HepG2 (cell line): ENCODE results near the gene RNF114. TPM values are rescaled to one million over a fixed set of nuclear protein-coding genes. Genes with fewer than 3 reads are reported as not detected.

Experiments used
- CBX5 ChIP-seq: sonication (generic); formaldehyde crosslinking; IDR thresholded peaks from 2 replicates; pipeline ENCODE4 v1.4.0; 2020; ENCODE audit warnings: missing genetic modification reagents, borderline replicate concordance
- ELF3 ChIP-seq: IDR thresholded peaks from 2 replicates; pipeline ENCODE4 v1.6.1; 2016; ENCODE audit warnings: missing genetic modification reagents, missing compliant biosample characterization
- FOXA1 ChIP-seq, 2 experiments: fragments of 450-650 bp in 1 of 2; sonication (generic) in 1 of 2; formaldehyde crosslinking in 1 of 2; IDR thresholded peaks; 2 replicates each; pipeline versions ENCODE4 v1.4.0 to v1.6.1; 2016 to 2020; ENCODE audit warnings: missing genetic modification reagents in 1 of 2
- HOXA3 ChIP-seq: sonication (generic); formaldehyde crosslinking; IDR thresholded peaks from 2 replicates; pipeline ENCODE4 v1.5.0; 2020; ENCODE audit warnings: missing genetic modification reagents
- IRX3 ChIP-seq: sonication (generic); formaldehyde crosslinking; IDR thresholded peaks from 2 replicates; pipeline ENCODE4 v1.8.1; 2023; ENCODE audit warnings: mild to moderate bottlenecking, low read depth, missing genetic modification reagents, borderline replicate concordance
- NFYC ChIP-seq: IDR thresholded peaks from 2 replicates; pipeline ENCODE4 v1.6.1; 2016; ENCODE audit warnings: missing genetic modification reagents, missing compliant biosample characterization
- RXRA ChIP-seq: sonication (generic); formaldehyde crosslinking; IDR thresholded peaks from 2 replicates; pipeline ENCODE4 v1.5.1; 2020; ENCODE audit warnings: missing genetic modification reagents
- ZFP90 ChIP-seq: sonication (generic); formaldehyde crosslinking; IDR thresholded peaks from 2 replicates; pipeline ENCODE4 v1.8.0; 2022; ENCODE audit warnings: missing genetic modification reagents, mild to moderate bottlenecking, inconsistent platforms, borderline replicate concordance
- ZNF660 ChIP-seq: sonication (generic); formaldehyde crosslinking; IDR thresholded peaks from 2 replicates; pipeline ENCODE4 v1.5.1; 2020; ENCODE audit warnings: mild to moderate bottlenecking, low read depth, missing genetic modification reagents, borderline replicate concordance
- ZNF792 ChIP-seq: IDR thresholded peaks from 2 replicates; pipeline ENCODE4 v1.6.1; 2016
- ZSCAN22 ChIP-seq: sonication (generic); formaldehyde crosslinking; IDR thresholded peaks from 2 replicates; pipeline ENCODE4 v1.4.0; 2020; ENCODE audit warnings: mild to moderate bottlenecking, missing genetic modification reagents
- polyA plus RNA-seq, 8 experiments: library from polyadenylated mRNA; depleted of rRNA in 3 of 8; stranded (reverse) in 7 of 8; unstranded in 1 of 8; fragments of >200 nt; fragmentation: Illumina TruSeq in 4 of 8; extraction: Trizol in 4 of 8; gene quantifications; 2 replicates each; pipeline versions ENCODE4 v1.2.1 to v1.2.3, GENCODE V29; 2011 to 2016; ENCODE audit warnings: low read depth in 4 of 8, missing spikeins in 1 of 8, mixed read lengths in 1 of 8; ENCODE audit not compliant: insufficient read depth in 1 of 8
- total RNA-seq, 5 experiments: library from RNA; depleted of rRNA; stranded (reverse); fragments of >200 nt; fragmentation: Illumina TruSeq; extraction: Trizol; gene quantifications; 2 replicates each; pipeline ENCODE4 v1.2.3, GENCODE V29; 2016; ENCODE audit warnings: low read depth in 1 of 5
- TF ChIP-seq, protein P1 (sequence below): sonication (generic); formaldehyde crosslinking; IDR thresholded peaks from 2 replicates; pipeline ENCODE4 v1.8.1; 2023; ENCODE audit warnings: mild to moderate bottlenecking, moderate library complexity, missing genetic modification reagents
- TF ChIP-seq, protein P2 (sequence below): IDR thresholded peaks from 2 replicates; pipeline ENCODE4 v1.6.1; 2016; ENCODE audit warnings: missing compliant biosample characterization, missing genetic modification reagents, borderline replicate concordance
- TF ChIP-seq, protein P3 (sequence below): sonication (generic); formaldehyde crosslinking; IDR thresholded peaks from 2 replicates; pipeline ENCODE4 v1.8.1; 2023; ENCODE audit warnings: mild to moderate bottlenecking, inconsistent platforms, moderate library complexity, missing genetic modification reagents, borderline replicate concordance
- TF ChIP-seq, protein P4 (sequence below): sonication (generic); formaldehyde crosslinking; IDR thresholded peaks from 2 replicates; pipeline ENCODE4 v1.4.0; 2020; ENCODE audit warnings: low read depth, missing genetic modification reagents
- TF ChIP-seq, protein P5 (sequence below): sonication (generic); formaldehyde crosslinking; IDR thresholded peaks from 2 replicates; pipeline ENCODE4 v1.5.1; 2020; ENCODE audit warnings: mild to moderate bottlenecking, moderate library complexity, missing genetic modification reagents
- TF ChIP-seq, protein P6 (sequence below): IDR thresholded peaks from 2 replicates; pipeline ENCODE4 v1.6.1; 2016; ENCODE audit warnings: mild to moderate bottlenecking

The RNF114 gene
- total and polyA plus RNA-seq, 2 of the 13 experiments (the other 11 are each of a cell fraction or from before 2014, with no cell fraction given), result 119 to 126 TPM

DNA sequence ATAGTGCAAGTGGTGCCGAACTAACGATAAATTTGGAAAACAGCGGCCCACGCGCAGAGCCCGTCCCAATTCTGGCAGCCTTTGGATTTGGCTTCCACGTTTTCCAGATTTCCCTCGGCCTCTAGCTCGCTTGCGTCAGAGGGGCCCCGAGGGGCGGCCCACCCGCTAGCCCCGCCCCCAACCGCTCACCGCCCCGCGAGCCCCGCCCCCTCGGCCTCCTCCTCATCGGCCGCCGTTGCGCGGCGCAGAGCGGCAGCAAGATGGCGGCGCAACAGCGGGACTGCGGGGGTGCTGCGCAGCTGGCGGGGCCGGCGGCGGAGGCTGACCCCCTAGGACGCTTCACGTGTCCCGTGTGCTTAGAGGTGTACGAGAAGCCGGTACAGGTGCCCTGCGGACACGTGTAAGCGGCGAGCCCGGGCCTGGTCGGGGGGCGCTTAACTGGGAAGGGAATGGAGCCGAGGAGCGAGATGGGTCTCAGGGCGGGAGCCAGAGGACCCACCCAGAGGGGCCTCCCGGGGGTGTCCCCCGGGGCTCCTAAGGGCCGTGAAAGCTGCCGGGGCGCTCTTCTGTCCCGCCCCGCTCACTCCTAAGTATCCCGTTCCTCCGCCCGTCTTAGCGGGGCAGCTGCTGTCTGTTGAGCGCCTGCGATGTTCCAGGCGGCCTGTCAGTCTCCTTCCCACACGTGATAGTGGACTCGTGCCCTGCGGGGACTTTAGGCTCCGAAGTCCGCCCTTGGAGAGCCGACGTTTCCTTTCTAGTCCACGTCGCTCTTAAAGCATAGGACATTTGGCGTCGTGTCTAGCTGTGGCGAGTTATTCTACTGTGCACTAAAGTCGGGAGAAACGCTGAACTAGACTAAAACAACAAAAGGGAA, at the start of gene RNF114 (continued):
- TF ChIP-seq HOXA3 (CRISPR knock-in tag) (peak; percentile 96), FOXA1 (IDR thresholded peaks at IDR 0.05) (no peak), FOXA1 (CRISPR knock-in tag; IDR thresholded peaks at IDR 0.05) (0 out of 2 replicates have a peak, but pooled peaks have one; percentile 37), ZNF660 (CRISPR knock-in tag) (peak; percentile 75; the same call in 1 of the 2 replicates), RXRA (CRISPR knock-in tag) (peak; percentile 66), ZFP90 (CRISPR knock-in tag) (peak; percentile 75; the same call in 1 of the 2 replicates), CBX5 (CRISPR knock-in tag) (peak; percentile 11), ELF3 (peak; percentile 70), ZSCAN22 (CRISPR knock-in tag) (no peak), NFYC (CRISPR knock-in tag) (no peak), IRX3 (CRISPR knock-in tag) (peak; percentile 37; the same call in 1 of the 2 replicates), ZNF792 (peak; percentile 78)
- TF ChIP-seq, protein P1, sequence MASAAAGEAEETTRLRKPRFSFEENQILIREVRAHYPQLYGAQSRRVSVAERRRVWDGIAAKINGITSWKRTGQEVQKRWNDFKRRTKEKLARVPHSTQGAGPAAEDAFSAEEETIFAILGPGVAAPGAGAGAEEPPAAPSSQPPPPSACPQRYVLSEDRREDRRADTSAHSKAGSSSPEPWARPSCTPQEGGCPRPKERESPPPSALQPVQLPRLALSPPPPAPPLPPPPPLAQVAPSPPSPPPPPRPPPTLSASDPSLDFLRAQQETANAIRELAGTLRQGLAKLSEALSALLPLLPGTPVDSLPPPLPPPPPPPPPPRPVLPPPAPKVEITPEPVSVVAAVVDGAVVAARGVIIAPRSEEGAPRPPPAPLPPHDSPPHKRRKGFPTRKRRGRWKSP (CRISPR knock-in tag), result peak; percentile 99
- TF ChIP-seq, protein P2, sequence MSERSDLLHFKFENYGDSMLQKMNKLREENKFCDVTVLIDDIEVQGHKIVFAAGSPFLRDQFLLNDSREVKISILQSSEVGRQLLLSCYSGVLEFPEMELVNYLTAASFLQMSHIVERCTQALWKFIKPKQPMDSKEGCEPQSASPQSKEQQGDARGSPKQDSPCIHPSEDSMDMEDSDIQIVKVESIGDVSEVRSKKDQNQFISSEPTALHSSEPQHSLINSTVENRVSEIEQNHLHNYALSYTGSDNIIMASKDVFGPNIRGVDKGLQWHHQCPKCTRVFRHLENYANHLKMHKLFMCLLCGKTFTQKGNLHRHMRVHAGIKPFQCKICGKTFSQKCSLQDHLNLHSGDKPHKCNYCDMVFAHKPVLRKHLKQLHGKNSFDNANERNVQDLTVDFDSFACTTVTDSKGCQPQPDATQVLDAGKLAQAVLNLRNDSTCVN (CRISPR knock-in tag), result peak; percentile 82; the same call in 1 of the 2 replicates
- TF ChIP-seq, protein P3, sequence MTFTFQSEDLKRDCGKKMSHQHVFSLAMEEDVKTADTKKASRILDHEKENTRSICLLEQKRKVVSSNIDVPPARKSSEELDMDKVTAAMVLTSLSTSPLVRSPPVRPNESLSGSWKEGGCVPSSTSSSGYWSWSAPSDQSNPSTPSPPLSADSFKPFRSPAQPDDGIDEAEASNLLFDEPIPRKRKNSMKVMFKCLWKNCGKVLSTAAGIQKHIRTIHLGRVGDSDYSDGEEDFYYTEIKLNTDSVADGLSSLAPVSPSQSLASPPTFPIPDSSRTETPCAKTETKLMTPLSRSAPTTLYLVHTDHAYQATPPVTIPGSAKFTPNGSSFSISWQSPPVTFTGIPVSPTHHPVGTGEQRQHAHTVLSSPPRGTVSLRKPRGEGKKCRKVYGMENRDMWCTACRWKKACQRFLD (CRISPR knock-in tag), result 0 out of 2 replicates have a peak, but pooled peaks have one; percentile 15
- TF ChIP-seq, protein P4, sequence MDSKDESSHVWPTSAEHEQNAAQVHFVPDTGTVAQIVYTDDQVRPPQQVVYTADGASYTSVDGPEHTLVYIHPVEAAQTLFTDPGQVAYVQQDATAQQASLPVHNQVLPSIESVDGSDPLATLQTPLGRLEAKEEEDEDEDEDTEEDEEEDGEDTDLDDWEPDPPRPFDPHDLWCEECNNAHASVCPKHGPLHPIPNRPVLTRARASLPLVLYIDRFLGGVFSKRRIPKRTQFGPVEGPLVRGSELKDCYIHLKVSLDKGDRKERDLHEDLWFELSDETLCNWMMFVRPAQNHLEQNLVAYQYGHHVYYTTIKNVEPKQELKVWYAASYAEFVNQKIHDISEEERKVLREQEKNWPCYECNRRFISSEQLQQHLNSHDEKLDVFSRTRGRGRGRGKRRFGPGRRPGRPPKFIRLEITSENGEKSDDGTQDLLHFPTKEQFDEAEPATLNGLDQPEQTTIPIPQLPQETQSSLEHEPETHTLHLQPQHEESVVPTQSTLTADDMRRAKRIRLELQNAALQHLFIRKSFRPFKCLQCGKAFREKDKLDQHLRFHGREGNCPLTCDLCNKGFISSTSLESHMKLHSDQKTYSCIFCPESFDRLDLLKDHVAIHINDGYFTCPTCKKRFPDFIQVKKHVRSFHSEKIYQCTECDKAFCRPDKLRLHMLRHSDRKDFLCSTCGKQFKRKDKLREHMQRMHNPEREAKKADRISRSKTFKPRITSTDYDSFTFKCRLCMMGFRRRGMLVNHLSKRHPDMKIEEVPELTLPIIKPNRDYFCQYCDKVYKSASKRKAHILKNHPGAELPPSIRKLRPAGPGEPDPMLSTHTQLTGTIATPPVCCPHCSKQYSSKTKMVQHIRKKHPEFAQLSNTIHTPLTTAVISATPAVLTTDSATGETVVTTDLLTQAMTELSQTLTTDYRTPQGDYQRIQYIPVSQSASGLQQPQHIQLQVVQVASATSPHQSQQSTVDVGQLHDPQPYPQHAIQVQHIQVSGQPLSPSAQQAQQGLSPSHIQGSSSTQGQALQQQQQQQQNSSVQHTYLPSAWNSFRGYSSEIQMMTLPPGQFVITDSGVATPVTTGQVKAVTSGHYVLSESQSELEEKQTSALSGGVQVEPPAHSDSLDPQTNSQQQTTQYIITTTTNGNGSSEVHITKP (CRISPR knock-in tag), result peak; percentile 21; the same call in 1 of the 2 replicates
- TF ChIP-seq, protein P5, sequence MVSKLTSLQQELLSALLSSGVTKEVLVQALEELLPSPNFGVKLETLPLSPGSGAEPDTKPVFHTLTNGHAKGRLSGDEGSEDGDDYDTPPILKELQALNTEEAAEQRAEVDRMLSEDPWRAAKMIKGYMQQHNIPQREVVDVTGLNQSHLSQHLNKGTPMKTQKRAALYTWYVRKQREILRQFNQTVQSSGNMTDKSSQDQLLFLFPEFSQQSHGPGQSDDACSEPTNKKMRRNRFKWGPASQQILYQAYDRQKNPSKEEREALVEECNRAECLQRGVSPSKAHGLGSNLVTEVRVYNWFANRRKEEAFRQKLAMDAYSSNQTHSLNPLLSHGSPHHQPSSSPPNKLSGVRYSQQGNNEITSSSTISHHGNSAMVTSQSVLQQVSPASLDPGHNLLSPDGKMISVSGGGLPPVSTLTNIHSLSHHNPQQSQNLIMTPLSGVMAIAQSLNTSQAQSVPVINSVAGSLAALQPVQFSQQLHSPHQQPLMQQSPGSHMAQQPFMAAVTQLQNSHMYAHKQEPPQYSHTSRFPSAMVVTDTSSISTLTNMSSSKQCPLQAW (CRISPR knock-in tag), result peak; percentile 44; the same call in 1 of the 2 replicates
- TF ChIP-seq, protein P6, sequence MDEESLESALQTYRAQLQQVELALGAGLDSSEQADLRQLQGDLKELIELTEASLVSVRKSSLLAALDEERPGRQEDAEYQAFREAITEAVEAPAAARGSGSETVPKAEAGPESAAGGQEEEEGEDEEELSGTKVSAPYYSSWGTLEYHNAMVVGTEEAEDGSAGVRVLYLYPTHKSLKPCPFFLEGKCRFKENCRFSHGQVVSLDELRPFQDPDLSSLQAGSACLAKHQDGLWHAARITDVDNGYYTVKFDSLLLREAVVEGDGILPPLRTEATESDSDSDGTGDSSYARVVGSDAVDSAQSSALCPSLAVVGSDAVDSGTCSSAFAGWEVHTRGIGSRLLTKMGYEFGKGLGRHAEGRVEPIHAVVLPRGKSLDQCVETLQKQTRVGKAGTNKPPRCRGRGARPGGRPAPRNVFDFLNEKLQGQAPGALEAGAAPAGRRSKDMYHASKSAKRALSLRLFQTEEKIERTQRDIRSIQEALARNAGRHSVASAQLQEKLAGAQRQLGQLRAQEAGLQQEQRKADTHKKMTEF (CRISPR knock-in tag), result peak; percentile 90
